Measurements from ENCODE around the gene HLA-DQB1.

GRCh38 chr6:32684246-32684645 is 17.8 kb upstream of the HLA-DQB1 start:
- no peak for TF ChIP-seq EP300 (IDR thresholded peaks at IDR 0.05; ENCODE audit: borderline replicate concordance)
- no peak for TF ChIP-seq RAD21 (IDR thresholded peaks at IDR 0.05; ENCODE audit: low read depth)
- TF ChIP-seq, protein P1, sequence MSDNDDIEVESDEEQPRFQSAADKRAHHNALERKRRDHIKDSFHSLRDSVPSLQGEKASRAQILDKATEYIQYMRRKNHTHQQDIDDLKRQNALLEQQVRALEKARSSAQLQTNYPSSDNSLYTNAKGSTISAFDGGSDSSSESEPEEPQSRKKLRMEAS (IDR thresholded peaks at IDR 0.05): no peak
- TF ChIP-seq CREB1 (IDR thresholded peaks at IDR 0.05; ENCODE audit: low read depth): no peak
- no peak for TF ChIP-seq TEAD4 (IDR thresholded peaks at IDR 0.05)
- no peak for TF ChIP-seq REST (IDR thresholded peaks at IDR 0.05; ENCODE audit: low read depth)
- TF ChIP-seq CEBPB (IDR thresholded peaks at IDR 0.05): no peak
- TF ChIP-seq YY1 (IDR thresholded peaks at IDR 0.05; ENCODE audit: low read depth): no peak
- TF ChIP-seq, protein P2, sequence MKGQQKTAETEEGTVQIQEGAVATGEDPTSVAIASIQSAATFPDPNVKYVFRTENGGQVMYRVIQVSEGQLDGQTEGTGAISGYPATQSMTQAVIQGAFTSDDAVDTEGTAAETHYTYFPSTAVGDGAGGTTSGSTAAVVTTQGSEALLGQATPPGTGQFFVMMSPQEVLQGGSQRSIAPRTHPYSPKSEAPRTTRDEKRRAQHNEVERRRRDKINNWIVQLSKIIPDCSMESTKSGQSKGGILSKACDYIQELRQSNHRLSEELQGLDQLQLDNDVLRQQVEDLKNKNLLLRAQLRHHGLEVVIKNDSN (IDR thresholded peaks at IDR 0.05): no peak
- no peak for TF ChIP-seq EGR1 (IDR thresholded peaks at IDR 0.05)
- no peak for TF ChIP-seq TAF1 (IDR thresholded peaks at IDR 0.05; ENCODE audit: low read depth)
- TF ChIP-seq FOXM1 (IDR thresholded peaks at IDR 0.05; ENCODE audit: borderline replicate concordance, low read depth): no peak
- TF ChIP-seq TCF12 (IDR thresholded peaks at IDR 0.05; ENCODE audit: low read depth): no peak
